Neural progenitor cell (in vitro differentiated cells): ENCODE measurements around the gene PARN.

Experiments used
- EZH2phosphoT487 ChIP-seq: fragments of 200-600 bp; sonication (generic); IDR thresholded peaks from 2 replicates; pipeline ENCODE4 v1.6.1; 2017; ENCODE audit warnings: antibody characterized with exemption
- TF ChIP-seq, protein P1 (sequence below): fragments of 200-600 bp; sonication (generic); IDR thresholded peaks from 2 replicates; pipeline ENCODE4 v1.5.1; 2017; ENCODE audit warnings: antibody characterized with exemption, mild to moderate bottlenecking

- TF ChIP-seq, protein P1, sequence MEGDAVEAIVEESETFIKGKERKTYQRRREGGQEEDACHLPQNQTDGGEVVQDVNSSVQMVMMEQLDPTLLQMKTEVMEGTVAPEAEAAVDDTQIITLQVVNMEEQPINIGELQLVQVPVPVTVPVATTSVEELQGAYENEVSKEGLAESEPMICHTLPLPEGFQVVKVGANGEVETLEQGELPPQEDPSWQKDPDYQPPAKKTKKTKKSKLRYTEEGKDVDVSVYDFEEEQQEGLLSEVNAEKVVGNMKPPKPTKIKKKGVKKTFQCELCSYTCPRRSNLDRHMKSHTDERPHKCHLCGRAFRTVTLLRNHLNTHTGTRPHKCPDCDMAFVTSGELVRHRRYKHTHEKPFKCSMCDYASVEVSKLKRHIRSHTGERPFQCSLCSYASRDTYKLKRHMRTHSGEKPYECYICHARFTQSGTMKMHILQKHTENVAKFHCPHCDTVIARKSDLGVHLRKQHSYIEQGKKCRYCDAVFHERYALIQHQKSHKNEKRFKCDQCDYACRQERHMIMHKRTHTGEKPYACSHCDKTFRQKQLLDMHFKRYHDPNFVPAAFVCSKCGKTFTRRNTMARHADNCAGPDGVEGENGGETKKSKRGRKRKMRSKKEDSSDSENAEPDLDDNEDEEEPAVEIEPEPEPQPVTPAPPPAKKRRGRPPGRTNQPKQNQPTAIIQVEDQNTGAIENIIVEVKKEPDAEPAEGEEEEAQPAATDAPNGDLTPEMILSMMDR: no peak
- no peak for TF ChIP-seq EZH2phosphoT487
These were observed 180.7 kb downstream of the PARN start for GRCh38 chr16:14449334-14449733.
